ENCODE results near the gene GLYAT. TPM values are rescaled to one million over a fixed set of nuclear protein-coding genes. Genes with fewer than 3 reads are reported as not detected.

The GLYAT gene
- total and polyA plus RNA-seq, 2 experiments from 2014 or later: 0.10 TPM; not detected in 1

DNA sequence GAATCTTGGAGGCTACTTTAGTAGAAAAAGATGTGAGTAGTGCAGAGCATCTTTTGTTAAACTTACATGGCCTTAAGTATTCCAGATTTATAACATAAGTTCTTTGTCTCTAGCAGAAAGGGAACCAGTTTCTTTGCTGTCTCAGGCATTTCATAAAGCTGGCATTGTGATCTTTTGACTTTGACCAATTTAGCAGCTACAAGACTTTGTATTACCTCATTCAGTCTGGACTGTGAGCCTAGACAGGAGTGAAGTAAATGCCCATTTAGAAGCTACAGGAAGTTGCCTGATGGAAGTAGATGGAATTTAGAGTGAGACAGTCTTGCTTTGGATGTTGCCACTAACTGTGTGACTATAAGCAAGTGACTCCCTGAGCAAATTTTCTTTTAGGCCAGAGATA is 25.7 kb upstream of the GLYAT start:
- H3K9me3 Mint-ChIP-seq: peaks cover 81% of the 10 kb centered on the region
- H3K36me3 ChIP-seq (ENCODE audit: insufficient read depth): no peaks in the 10 kb centered on the region

DNA sequence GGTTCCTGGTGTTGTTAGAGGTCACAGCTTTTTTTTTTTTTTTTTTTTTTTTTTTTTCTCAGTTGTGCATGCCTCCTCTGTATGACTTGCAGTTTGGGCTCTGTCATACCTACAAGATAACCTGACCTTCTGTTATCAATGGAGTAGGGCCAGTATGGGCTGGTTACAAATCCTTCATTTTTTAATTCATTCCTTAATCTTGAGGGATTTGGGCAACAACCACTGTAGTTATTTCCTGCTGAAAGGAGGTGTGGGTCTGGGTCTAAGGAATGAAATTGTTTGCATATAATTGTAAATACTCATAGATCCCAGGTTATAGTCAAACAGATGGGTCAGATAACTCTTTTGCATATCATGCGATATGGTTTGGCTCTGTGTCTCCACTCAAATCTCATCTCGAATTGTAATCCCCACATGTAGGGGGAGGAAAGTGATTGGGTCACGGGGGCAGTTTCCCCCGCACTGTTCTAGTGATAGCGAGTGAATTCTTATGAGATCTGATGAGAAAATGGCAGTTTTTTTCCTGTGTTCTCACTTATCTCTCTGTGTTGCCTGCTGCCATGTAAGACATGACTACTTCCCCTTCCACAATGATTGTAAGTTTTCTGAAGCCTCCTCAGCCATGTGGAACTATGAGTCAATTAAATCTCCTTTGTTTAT is 14.1 kb upstream of the GLYAT start:
- H3K4me1 ChIP-seq (ENCODE audit: insufficient read depth): no peaks in the 10 kb centered on the region
- TF ChIP-seq, protein P1, sequence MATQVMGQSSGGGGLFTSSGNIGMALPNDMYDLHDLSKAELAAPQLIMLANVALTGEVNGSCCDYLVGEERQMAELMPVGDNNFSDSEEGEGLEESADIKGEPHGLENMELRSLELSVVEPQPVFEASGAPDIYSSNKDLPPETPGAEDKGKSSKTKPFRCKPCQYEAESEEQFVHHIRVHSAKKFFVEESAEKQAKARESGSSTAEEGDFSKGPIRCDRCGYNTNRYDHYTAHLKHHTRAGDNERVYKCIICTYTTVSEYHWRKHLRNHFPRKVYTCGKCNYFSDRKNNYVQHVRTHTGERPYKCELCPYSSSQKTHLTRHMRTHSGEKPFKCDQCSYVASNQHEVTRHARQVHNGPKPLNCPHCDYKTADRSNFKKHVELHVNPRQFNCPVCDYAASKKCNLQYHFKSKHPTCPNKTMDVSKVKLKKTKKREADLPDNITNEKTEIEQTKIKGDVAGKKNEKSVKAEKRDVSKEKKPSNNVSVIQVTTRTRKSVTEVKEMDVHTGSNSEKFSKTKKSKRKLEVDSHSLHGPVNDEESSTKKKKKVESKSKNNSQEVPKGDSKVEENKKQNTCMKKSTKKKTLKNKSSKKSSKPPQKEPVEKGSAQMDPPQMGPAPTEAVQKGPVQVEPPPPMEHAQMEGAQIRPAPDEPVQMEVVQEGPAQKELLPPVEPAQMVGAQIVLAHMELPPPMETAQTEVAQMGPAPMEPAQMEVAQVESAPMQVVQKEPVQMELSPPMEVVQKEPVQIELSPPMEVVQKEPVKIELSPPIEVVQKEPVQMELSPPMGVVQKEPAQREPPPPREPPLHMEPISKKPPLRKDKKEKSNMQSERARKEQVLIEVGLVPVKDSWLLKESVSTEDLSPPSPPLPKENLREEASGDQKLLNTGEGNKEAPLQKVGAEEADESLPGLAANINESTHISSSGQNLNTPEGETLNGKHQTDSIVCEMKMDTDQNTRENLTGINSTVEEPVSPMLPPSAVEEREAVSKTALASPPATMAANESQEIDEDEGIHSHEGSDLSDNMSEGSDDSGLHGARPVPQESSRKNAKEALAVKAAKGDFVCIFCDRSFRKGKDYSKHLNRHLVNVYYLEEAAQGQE (IDR thresholded peaks at IDR 0.05; ENCODE audit: unreplicated experiment): no peak
- TF ChIP-seq ZNF331 (CRISPR knock-in tag; IDR thresholded peaks at IDR 0.05; ENCODE audit: low read depth) (no peak), ZNF114 (CRISPR knock-in tag; IDR thresholded peaks at IDR 0.05) (no peak), POLR2AphosphoS5 (IDR thresholded peaks at IDR 0.05; ENCODE audit: low read depth) (no peak), JUNB (IDR thresholded peaks at IDR 0.05; ENCODE audit: unreplicated experiment) (no peak), EZH2 (IDR thresholded peaks at IDR 0.05; ENCODE audit: low read depth, unreplicated experiment) (no peak), CREB1 (CRISPR knock-in tag; IDR thresholded peaks at IDR 0.05; ENCODE audit: low read depth) (no peak), NANOG (IDR thresholded peaks at IDR 0.05; ENCODE audit: borderline replicate concordance) (no peak), EZH2phosphoT487 (IDR thresholded peaks at IDR 0.05; ENCODE audit: unreplicated experiment) (no peak), STAT1 (IDR thresholded peaks at IDR 0.05; ENCODE audit: unreplicated experiment) (no peak)
- TF ChIP-seq, protein P2, sequence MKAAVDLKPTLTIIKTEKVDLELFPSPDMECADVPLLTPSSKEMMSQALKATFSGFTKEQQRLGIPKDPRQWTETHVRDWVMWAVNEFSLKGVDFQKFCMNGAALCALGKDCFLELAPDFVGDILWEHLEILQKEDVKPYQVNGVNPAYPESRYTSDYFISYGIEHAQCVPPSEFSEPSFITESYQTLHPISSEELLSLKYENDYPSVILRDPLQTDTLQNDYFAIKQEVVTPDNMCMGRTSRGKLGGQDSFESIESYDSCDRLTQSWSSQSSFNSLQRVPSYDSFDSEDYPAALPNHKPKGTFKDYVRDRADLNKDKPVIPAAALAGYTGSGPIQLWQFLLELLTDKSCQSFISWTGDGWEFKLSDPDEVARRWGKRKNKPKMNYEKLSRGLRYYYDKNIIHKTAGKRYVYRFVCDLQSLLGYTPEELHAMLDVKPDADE (IDR thresholded peaks at IDR 0.05): no peak
- TF ChIP-seq, protein P3, sequence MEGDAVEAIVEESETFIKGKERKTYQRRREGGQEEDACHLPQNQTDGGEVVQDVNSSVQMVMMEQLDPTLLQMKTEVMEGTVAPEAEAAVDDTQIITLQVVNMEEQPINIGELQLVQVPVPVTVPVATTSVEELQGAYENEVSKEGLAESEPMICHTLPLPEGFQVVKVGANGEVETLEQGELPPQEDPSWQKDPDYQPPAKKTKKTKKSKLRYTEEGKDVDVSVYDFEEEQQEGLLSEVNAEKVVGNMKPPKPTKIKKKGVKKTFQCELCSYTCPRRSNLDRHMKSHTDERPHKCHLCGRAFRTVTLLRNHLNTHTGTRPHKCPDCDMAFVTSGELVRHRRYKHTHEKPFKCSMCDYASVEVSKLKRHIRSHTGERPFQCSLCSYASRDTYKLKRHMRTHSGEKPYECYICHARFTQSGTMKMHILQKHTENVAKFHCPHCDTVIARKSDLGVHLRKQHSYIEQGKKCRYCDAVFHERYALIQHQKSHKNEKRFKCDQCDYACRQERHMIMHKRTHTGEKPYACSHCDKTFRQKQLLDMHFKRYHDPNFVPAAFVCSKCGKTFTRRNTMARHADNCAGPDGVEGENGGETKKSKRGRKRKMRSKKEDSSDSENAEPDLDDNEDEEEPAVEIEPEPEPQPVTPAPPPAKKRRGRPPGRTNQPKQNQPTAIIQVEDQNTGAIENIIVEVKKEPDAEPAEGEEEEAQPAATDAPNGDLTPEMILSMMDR (conservative IDR thresholded peaks at IDR 0.05; ENCODE audit: low read depth in 2 of 2): no peak
- ATAC-seq: no peak
- Mint-ChIP-seq H3K27me3 (ENCODE audit: insufficient read depth, low read depth, poor library complexity) (no peaks in the 10 kb centered on the region), H3K27ac (no peak overlapping the region), H3K4me3 (no peak overlapping the region), H3K36me3 (ENCODE audit: low read depth) (peaks cover 27% of the 10 kb centered on the region), H3K4me1 (no peaks in the 10 kb centered on the region), H3K9me3 (peaks cover 92% of the 10 kb centered on the region)
- no peak overlapping the region for H2AFZ ChIP-seq
- DNase-seq (ENCODE audit: low spot score): no peak
- no peak overlapping the region for H3K4me2 ChIP-seq
- H3K79me2 ChIP-seq (replicated peaks; ENCODE audit: insufficient read depth): no peaks in the 10 kb centered on the region
- H3K27me3 ChIP-seq (ENCODE audit: insufficient read depth): no peaks in the 10 kb centered on the region
- H3K9me2 ChIP-seq (ENCODE audit: insufficient read depth): peaks cover 10% of the 10 kb centered on the region; the same call in 1 of the 2 replicates
- H3K27ac ChIP-seq (ENCODE audit: low read depth): no peak overlapping the region
- H3F3A ChIP-seq (replicated peaks; ENCODE audit: low read depth): no peaks in the 10 kb centered on the region
- H4K20me1 ChIP-seq (replicated peaks; ENCODE audit: insufficient read depth): no peaks in the 10 kb centered on the region
- H3K36me3 ChIP-seq (ENCODE audit: insufficient read depth): peaks cover 11% of the 10 kb centered on the region
- no peak overlapping the region for H3K4me3 ChIP-seq

More for the DNA sequence above, 25.7 kb upstream of the GLYAT start:
- H3K4me2 ChIP-seq: no peak overlapping the region
- no peak overlapping the region for H3K27ac Mint-ChIP-seq
- no peaks in the 10 kb centered on the region for H3K9me2 ChIP-seq (ENCODE audit: insufficient read depth)
- no peaks in the 10 kb centered on the region for H3K27me3 ChIP-seq (ENCODE audit: insufficient read depth)
- TF ChIP-seq CREB1 (CRISPR knock-in tag; IDR thresholded peaks at IDR 0.05; ENCODE audit: low read depth): no peak
- TF ChIP-seq, protein P2 (IDR thresholded peaks at IDR 0.05): no peak
- TF ChIP-seq STAT1 (IDR thresholded peaks at IDR 0.05; ENCODE audit: unreplicated experiment): no peak
- no peak for TF ChIP-seq EZH2phosphoT487 (IDR thresholded peaks at IDR 0.05; ENCODE audit: unreplicated experiment)
- no peak overlapping the region for H3K27ac ChIP-seq (ENCODE audit: low read depth)
- H3K4me3 ChIP-seq: no peak overlapping the region
- H3K4me3 Mint-ChIP-seq: no peak overlapping the region
- H3K4me1 Mint-ChIP-seq: no peaks in the 10 kb centered on the region
- H3K4me1 ChIP-seq (ENCODE audit: insufficient read depth): no peaks in the 10 kb centered on the region
- H3F3A ChIP-seq (replicated peaks; ENCODE audit: low read depth): no peaks in the 10 kb centered on the region
- ATAC-seq (no peak), DNase-seq (ENCODE audit: low spot score) (no peak)
- no peaks in the 10 kb centered on the region for H4K20me1 ChIP-seq (replicated peaks; ENCODE audit: insufficient read depth)
- no peaks in the 10 kb centered on the region for H3K79me2 ChIP-seq (replicated peaks; ENCODE audit: insufficient read depth)
- no peaks in the 10 kb centered on the region; the same call in 2 of the 3 replicates for H3K36me3 Mint-ChIP-seq (ENCODE audit: low read depth)
- peaks cover 7% of the 10 kb centered on the region for H3K27me3 Mint-ChIP-seq (ENCODE audit: insufficient read depth, low read depth, poor library complexity)
- H2AFZ ChIP-seq: no peak overlapping the region

Data from GM23338 (cell line).